CD14-positive monocyte (primary cell): ENCODE data around the gene STRIP1. TPM values are rescaled to one million over a fixed set of nuclear protein-coding genes. Genes with fewer than 3 reads are reported as not detected.
A peak's percentile ranks its signal among the peaks of the same experiment; 100 is the strongest.

Experiments used
- DNase-seq, 3 donors: peaks; one replicate each; pipeline ENCODE4 v3.0.0-alpha.2; 2011 to 2022
- H2AFZ ChIP-seq: 2 replicates; pipeline ENCODE4 v1.6.0; 2012; ENCODE audit warnings: mild to moderate bottlenecking, low read depth, low read length, inconsistent platforms; ENCODE audit not compliant: insufficient read depth, poor library complexity, severe bottlenecking
- H3K27ac ChIP-seq, 2 donors: 1 replicate in 1 of 2; 2 replicates in 1 of 2; pipeline ENCODE4 v1.5.1; 2012 to 2013; ENCODE audit warnings: low read length in 2 of 2, control low read depth in 1 of 2, inconsistent platforms in 1 of 2, low read depth in 1 of 2, mild to moderate bottlenecking in 1 of 2
- H3K27me3 ChIP-seq, 2 donors: one replicate each; pipeline versions ENCODE4 v1.6.0 to v1.6.1; 2011 to 2013; ENCODE audit warnings: low read length in 2 of 2; ENCODE audit not compliant: control insufficient read depth in 2 of 2, insufficient read depth in 2 of 2
- H3K36me3 ChIP-seq, 2 donors: replicated peaks in 1 of 2; 1 replicate in 1 of 2; 2 replicates in 1 of 2; pipeline versions ENCODE4 v1.5.1 to v1.6.1; 2012 to 2013; ENCODE audit warnings: low read length in 2 of 2, control low read depth in 1 of 2, inconsistent platforms in 1 of 2, mild to moderate bottlenecking in 1 of 2; ENCODE audit not compliant: insufficient read depth in 2 of 2, control insufficient read depth in 1 of 2
- H3K4me1 ChIP-seq, 2 donors: 1 replicate in 1 of 2; 2 replicates in 1 of 2; pipeline versions ENCODE4 v1.5.1 to v1.6.1; 2012 to 2013; ENCODE audit warnings: low read length in 2 of 2, control low read depth in 1 of 2, inconsistent platforms in 1 of 2, mild to moderate bottlenecking in 1 of 2, moderate library complexity in 1 of 2; ENCODE audit not compliant: insufficient read depth in 2 of 2, control insufficient read depth in 1 of 2
- H3K4me2 ChIP-seq: replicated peaks from 2 replicates; pipeline ENCODE3; 2012; ENCODE audit warnings: low read length, moderate library complexity, mild to moderate bottlenecking; ENCODE audit not compliant: poor library complexity, severe bottlenecking; ENCODE audit errors: extremely low read depth
- H3K4me3 ChIP-seq, 3 experiments: fragments of 200-600 bp in 1 of 3; sonication (generic) in 1 of 3; replicated peaks in 1 of 3; 1 replicate in 2 of 3; 2 replicates in 1 of 3; pipeline ENCODE4 v1.5.1; 2011 to 2013; ENCODE audit warnings: low read length in 3 of 3, mild to moderate bottlenecking in 3 of 3, control low read depth in 2 of 3, low read depth in 2 of 3, inconsistent platforms in 1 of 3, moderate library complexity in 1 of 3
- H3K79me2 ChIP-seq: 2 replicates; pipeline ENCODE4 v1.6.0; 2012; ENCODE audit warnings: mild to moderate bottlenecking, control low read depth, inconsistent platforms, low read length, moderate library complexity; ENCODE audit not compliant: insufficient read depth
- H3K9ac ChIP-seq: 2 replicates; pipeline ENCODE4 v1.6.0; 2017; ENCODE audit warnings: low read length, mild to moderate bottlenecking; ENCODE audit not compliant: insufficient read depth, poor library complexity, severe bottlenecking
- H3K9me3 ChIP-seq, 2 donors: replicated peaks in 1 of 2; 1 replicate in 1 of 2; 2 replicates in 1 of 2; pipeline versions ENCODE4 v1.5.1 to v1.6.1; 2012 to 2013; ENCODE audit warnings: low read length in 2 of 2, control low read depth in 1 of 2; ENCODE audit not compliant: control insufficient read depth in 1 of 2, insufficient read depth in 1 of 2
- H4K20me1 ChIP-seq: 2 replicates; pipeline ENCODE4 v1.6.0; 2012; ENCODE audit warnings: mild to moderate bottlenecking, low read length, control low read depth, moderate library complexity; ENCODE audit not compliant: insufficient read depth
- H3K27ac Mint-ChIP-seq, 7 donors: one replicate each; pipeline ENCODE4 v1.8.0; 2020; ENCODE audit warnings: mild to moderate bottlenecking in 7 of 7, mixed read lengths in 7 of 7, moderate library complexity in 6 of 7, inconsistent platforms in 2 of 7
- H3K27me3 Mint-ChIP-seq, 3 donors: one replicate each; pipeline ENCODE4 v1.8.0; 2021 to 2022; ENCODE audit warnings: low read depth in 3 of 3, mild to moderate bottlenecking in 3 of 3, mixed read lengths in 3 of 3, moderate library complexity in 3 of 3, inconsistent platforms in 1 of 3
- H3K36me3 Mint-ChIP-seq, 2 donors: one replicate each; pipeline ENCODE4 v1.8.0; 2020; ENCODE audit warnings: mixed read lengths in 2 of 2, inconsistent platforms in 1 of 2, mild to moderate bottlenecking in 1 of 2
- H3K4me1 Mint-ChIP-seq: one replicate; pipeline ENCODE4 v1.8.0; 2020; ENCODE audit warnings: mild to moderate bottlenecking, mixed read lengths
- H3K4me3 Mint-ChIP-seq, 2 donors: one replicate each; pipeline ENCODE4 v1.8.0; 2020; ENCODE audit warnings: mild to moderate bottlenecking in 2 of 2, mixed read lengths in 2 of 2, moderate library complexity in 1 of 2
- H3K9me3 Mint-ChIP-seq, 7 donors: one replicate each; pipeline ENCODE4 v1.8.0; 2020 to 2022; ENCODE audit warnings: mixed read lengths in 7 of 7, mild to moderate bottlenecking in 6 of 7, moderate library complexity in 6 of 7, inconsistent platforms in 2 of 7
- CTCF ChIP-seq: fragments of 200-600 bp; IDR thresholded peaks from one replicate; pipeline ENCODE4 v1.8.0; 2022; ENCODE audit warnings: antibody characterized with exemption, mild to moderate bottlenecking
- WGBS: methylation state at CpG from one replicate; pipeline ENCODE4 v1.1.5; 2013; ENCODE audit warnings: missing lambda C conversion rate; ENCODE audit not compliant: insufficient coverage; 5-methylcytosine and 5-hydroxymethylcytosine counted together
- intact Hi-C, 2 donors: fragments of 100-400 bp; cut with micrococcal nuclease; formaldehyde crosslinking; loops; one replicate each; pipeline versions ENCODE4 v1.15.0 to v1.15.1; 2023
- polyA plus RNA-seq, 3 donors: library from polyadenylated mRNA; depleted of rRNA in 1 of 3; unstranded in 2 of 3; stranded (reverse) in 1 of 3; fragments of 300-500 nt in 2 of 3; fragments of >200 nt in 1 of 3; fragmentation: Illumina TruSeq in 2 of 3; gene quantifications; 1 replicate in 2 of 3; 2 replicates in 1 of 3; pipeline ENCODE4 v1.2.3, GENCODE V29; 2012 to 2021

STRIP1 gene
- polyA plus RNA-seq, 3 donors, result 8.9 to 33.6 (median 11.0) TPM

DNA sequence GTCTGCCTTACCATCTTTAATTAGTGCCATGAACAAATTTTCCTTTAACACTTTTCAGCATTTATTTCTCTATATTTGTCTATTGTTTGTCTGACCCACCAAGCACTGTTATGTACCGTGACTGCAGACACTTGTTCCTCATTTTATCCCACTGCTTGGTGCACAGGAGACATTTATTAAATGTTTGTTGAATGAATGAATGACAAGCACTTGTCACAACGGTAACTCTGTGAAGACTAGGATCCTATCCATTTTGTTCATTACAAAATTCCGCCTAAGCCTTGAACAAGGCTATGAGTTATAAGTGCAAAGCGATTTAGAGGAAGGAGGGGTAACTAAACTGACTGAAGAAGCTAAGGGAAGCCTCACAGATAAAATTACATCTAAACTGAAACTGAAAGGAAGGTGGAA is 379 bp upstream of the STRIP1 start:
- Mint-ChIP-seq H3K27ac (peak overlapping the region; percentile 83 to 95 (median 90)), H3K36me3 (peaks cover 11 to 17% of the 10 kb centered on the region in 2 donors), H3K27me3 (peaks cover 0 to 1% (median 0%) of the 10 kb centered on the region in 3 donors), H3K4me1 (peaks cover 36% of the 10 kb centered on the region), H3K9me3 (no peaks in the 10 kb centered on the region), H3K4me3 (peak overlapping the region; percentile 79 to 89)
- Histone ChIP-seq H3K27me3 (no peaks in the 10 kb centered on the region), H2AFZ (peak overlapping the region; percentile 96), H3K4me3 (peak overlapping the region; percentile 63 to 94 (median 67)), H3K27ac (peak overlapping the region; percentile 57 to 88), H3K4me2 (peak overlapping the region; percentile 88), H3K9me3 (no peaks in the 10 kb centered on the region), H4K20me1 (no peaks in the 10 kb centered on the region), H3K9ac (peak overlapping the region; percentile 98), H3K36me3 (peaks cover 11 to 18% of the 10 kb centered on the region in 2 donors), H3K79me2 (peaks cover 33% of the 10 kb centered on the region), H3K4me1 (peaks cover 16 to 33% of the 10 kb centered on the region in 2 donors)
- no peak for TF ChIP-seq CTCF
- WGBS, result no CpG with 5 or more reads among the region's 4 CpGs
- no peak for DNase-seq
- intact Hi-C loops, result loop anchor here in 1 of 2 donors (10.0 kb wide), 2 partner anchors 371 to 609 kb away; partner anchors contain the start of genes LAMTOR5 and PSMA5

DNA sequence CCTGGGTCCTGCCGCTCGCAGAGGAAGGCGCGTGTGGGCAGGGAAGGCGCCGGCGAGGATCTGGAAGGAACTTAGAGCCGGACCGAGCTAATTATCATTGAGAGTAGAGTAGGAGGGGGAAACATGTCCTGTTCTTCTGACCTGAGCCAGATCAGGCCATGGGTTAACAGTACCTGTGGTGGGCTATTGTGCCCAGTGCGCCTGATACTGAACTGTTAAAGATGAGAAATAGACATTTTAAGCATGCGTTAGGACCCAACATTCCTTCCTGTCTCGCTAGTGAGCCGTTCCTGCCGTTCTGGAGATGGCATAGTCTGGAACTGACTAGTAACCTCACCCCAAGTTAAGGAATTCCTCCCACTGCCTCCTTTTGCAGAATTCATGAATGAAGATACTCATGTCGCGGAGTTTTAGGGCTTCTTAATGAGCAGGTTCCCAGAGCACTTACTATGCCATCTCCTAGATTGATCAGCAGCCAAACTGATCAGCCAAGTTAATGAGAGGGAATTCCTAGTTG is 870 bp downstream of the STRIP1 start:
- peaks cover 33% of the 10 kb centered on the region for H3K79me2 ChIP-seq
- intact Hi-C loops, result loop anchor here in 1 of 2 donors (10.0 kb wide), 2 partner anchors 370 to 610 kb away; partner anchors contain the start of genes LAMTOR5 and PSMA5
- Mint-ChIP-seq H3K4me3 (peak overlapping the region; percentile 88 to 94), H3K4me1 (peaks cover 36% of the 10 kb centered on the region), H3K27ac (peak overlapping the region in 6 of 7 donors; percentile 72 to 83 (median 78)), H3K36me3 (peaks cover 24 to 27% of the 10 kb centered on the region in 2 donors), H3K9me3 (no peaks in the 10 kb centered on the region), H3K27me3 (peaks cover 0 to 1% (median 0%) of the 10 kb centered on the region in 3 donors)
- DNase-seq, result no peak
- H3K27ac ChIP-seq, result peak overlapping the region; percentile 57 to 88
- H3K4me1 ChIP-seq, result peaks cover 16 to 33% of the 10 kb centered on the region in 2 donors
- TF ChIP-seq CTCF, result no peak
- peak overlapping the region; percentile 67 to 94 (median 83) for H3K4me3 ChIP-seq
- peak overlapping the region; percentile 88 for H3K4me2 ChIP-seq
- no peaks in the 10 kb centered on the region for H3K9me3 ChIP-seq
- 0% methylated on average over 13 of the region's 16 CpGs for WGBS
- peaks cover 23 to 30% of the 10 kb centered on the region in 2 donors for H3K36me3 ChIP-seq
- H3K27me3 ChIP-seq, result no peaks in the 10 kb centered on the region
- H4K20me1 ChIP-seq, result no peaks in the 10 kb centered on the region
- H3K9ac ChIP-seq, result peak overlapping the region; percentile 98
- H2AFZ ChIP-seq, result peak overlapping the region; percentile 96
